ENCODE results near the gene LENEP. TPM values are rescaled to one million over a fixed set of nuclear protein-coding genes. Genes with fewer than 3 reads are reported as not detected.
A peak's percentile ranks its signal among the peaks of the same experiment; 100 is the strongest.

LENEP gene
- total RNA-seq, 1 experiment from 2014 or later = 0.50 TPM

DNA sequence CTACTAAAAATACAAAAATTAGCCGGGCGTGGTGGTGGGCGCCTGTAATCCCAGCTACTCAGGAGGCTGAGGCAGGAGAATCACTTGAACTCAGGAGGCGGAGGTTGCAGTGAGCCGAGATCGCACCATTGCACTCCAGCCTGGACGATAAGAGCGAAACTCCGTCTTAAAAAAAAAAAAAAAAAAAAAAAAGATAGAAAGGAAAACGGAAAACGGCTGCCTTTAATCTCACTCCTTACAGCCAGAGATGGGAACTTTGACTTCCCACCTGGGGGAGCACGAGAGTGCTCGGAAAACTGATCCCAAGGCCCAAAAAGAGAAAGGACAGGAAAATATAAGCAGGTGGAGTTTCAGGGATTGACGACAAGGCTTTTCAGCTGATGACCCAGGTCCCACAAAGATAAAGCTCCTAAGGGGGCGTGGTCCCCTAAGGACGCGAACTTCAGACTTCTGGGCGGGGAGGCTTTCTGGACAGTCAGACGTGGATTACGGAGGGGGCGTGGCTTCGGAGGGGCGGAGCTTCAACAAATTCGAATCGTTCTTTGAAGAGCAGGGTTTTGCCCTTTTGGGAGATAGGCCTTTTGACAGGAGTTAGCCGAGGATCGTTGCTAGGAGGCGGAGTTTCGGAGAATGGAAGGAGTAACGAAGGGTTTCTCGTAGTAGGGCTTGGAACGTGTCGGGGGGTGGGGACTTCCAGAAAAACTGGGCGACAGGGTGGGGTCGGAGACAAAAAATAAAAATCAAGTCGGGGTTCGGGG, 19.9 kb upstream of the LENEP start:
- intact Hi-C loops (cut with micrococcal nuclease; ENCODE audit: unreplicated experiment) = loop anchor here (1.0 to 5.0 kb wide), 4 partner anchors 10 to 89 kb away; partner anchors contain the start of genes EFNA4, FLAD1 and PMVK
- H3K9me3 Mint-ChIP-seq (ENCODE audit: unreplicated experiment) = no peaks in the 10 kb centered on the region
- no peaks in the 10 kb centered on the region for H3K27me3 ChIP-seq (replicated peaks; ENCODE audit: control insufficient read depth, insufficient read depth, low read length)
- peak overlapping the region; percentile 51 for H3K4me3 ChIP-seq (ENCODE audit: low read depth, low read length)
- H3K4me1 Mint-ChIP-seq (ENCODE audit: low read depth, unreplicated experiment) = peaks cover 29% of the 10 kb centered on the region
- H3K27ac Mint-ChIP-seq (ENCODE audit: unreplicated experiment) = no peak overlapping the region
- no peak overlapping the region for H3K4me3 Mint-ChIP-seq (ENCODE audit: unreplicated experiment)
- peaks cover 27% of the 10 kb centered on the region for H3K4me1 ChIP-seq
- BruUV-seq (replicated peaks) = no TSS peak
- H3K36me3 Mint-ChIP-seq (ENCODE audit: insufficient read depth, unreplicated experiment) = peaks cover 13% of the 10 kb centered on the region
- CTCF ChIA-PET = interaction anchor here (0.5 to 2.6 kb wide), 18 partner anchors 12 to 1698 kb away, joined by 3 to 26 read pairs (median 5); partner anchors contain the start of genes KRTCAP2, LENEP, PMVK and PYGO2
- peak; percentile 99 for DNase-seq
- POLR2A ChIA-PET = interaction anchor here (0.6 to 3.7 kb wide), 18 partner anchors 10 to 152 kb away, joined by 3 to 75 read pairs (median 5); partner anchors contain the start of genes FLAD1, LENEP, PBXIP1 and PMVK
- H3K9me3 ChIP-seq = no peaks in the 10 kb centered on the region
- H3K27me3 Mint-ChIP-seq (ENCODE audit: insufficient read depth, unreplicated experiment) = no peaks in the 10 kb centered on the region
- TF ChIP-seq, protein P1, sequence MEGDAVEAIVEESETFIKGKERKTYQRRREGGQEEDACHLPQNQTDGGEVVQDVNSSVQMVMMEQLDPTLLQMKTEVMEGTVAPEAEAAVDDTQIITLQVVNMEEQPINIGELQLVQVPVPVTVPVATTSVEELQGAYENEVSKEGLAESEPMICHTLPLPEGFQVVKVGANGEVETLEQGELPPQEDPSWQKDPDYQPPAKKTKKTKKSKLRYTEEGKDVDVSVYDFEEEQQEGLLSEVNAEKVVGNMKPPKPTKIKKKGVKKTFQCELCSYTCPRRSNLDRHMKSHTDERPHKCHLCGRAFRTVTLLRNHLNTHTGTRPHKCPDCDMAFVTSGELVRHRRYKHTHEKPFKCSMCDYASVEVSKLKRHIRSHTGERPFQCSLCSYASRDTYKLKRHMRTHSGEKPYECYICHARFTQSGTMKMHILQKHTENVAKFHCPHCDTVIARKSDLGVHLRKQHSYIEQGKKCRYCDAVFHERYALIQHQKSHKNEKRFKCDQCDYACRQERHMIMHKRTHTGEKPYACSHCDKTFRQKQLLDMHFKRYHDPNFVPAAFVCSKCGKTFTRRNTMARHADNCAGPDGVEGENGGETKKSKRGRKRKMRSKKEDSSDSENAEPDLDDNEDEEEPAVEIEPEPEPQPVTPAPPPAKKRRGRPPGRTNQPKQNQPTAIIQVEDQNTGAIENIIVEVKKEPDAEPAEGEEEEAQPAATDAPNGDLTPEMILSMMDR (IDR thresholded peaks at IDR 0.05; ENCODE audit: insufficient read depth in 1 of 2, low read depth in 1 of 2, low read length in 1 of 2, severe bottlenecking in 1 of 2, unreplicated experiment in 1 of 2) = peak in 1 of 2 experiments; percentile 30
- H3K36me3 ChIP-seq (ENCODE audit: control insufficient read depth, insufficient read depth, low read length) = peaks cover 2% of the 10 kb centered on the region; the same call in 1 of the 2 replicates

DNA sequence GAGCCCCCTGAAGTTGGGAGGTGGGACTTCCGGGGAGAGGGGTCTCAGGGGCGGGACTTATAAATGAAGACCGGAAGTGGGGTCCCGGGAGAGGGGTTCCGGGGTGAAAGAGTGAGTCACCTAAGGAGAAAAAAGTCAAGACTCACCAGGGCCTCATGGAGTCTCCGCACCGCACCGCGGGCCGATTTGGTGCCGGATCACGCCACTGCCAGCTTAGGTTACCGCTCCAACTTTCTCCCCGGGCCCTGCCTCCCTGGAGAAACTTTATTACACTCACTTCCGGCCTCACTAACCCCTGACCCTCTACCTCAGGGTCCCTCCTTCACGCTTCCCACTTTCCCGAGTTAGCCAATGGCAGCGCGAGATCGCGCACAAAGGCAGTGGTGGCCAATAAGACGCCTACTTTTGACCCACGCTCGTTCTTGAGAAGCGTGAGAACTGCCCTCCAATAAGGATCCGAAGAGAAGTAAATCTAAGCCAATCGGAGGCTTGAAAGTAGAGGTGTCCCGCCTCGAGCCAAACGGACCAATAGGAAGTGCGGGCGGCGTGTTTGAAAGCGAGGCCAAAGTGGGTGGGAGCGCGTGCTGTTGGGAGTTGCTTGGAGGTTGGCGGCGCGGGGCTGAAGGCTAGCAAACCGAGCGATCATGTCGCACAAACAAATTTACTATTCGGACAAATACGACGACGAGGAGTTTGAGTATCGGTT, 19.1 kb upstream of the LENEP start, which contains the start of gene CKS1B:
TSS of gene CKS1B (plus strand) at position 580 of the 706 bp plus-strand sequence. CDS start at position 645, 65 bp downstream.
- H3K27me3 Mint-ChIP-seq (ENCODE audit: insufficient read depth, unreplicated experiment) = no peaks in the 10 kb centered on the region
- H3K36me3 ChIP-seq (ENCODE audit: control insufficient read depth, insufficient read depth, low read length) = peaks cover 2% of the 10 kb centered on the region; the same call in 1 of the 2 replicates
- BruUV-seq (replicated peaks) = no TSS peak
- H3K4me3 Mint-ChIP-seq (ENCODE audit: unreplicated experiment) = no peak within 1 kb of the TSS
- H3K4me3 ChIP-seq (ENCODE audit: low read depth, low read length) = peak within 1 kb of the TSS; percentile 52
- H3K4me1 ChIP-seq = peaks cover 27% of the 10 kb centered on the region
- H3K4me1 Mint-ChIP-seq (ENCODE audit: low read depth, unreplicated experiment) = peaks cover 25% of the 10 kb centered on the region
- ChIA-PET CTCF (interaction anchor here (0.5 to 2.6 kb wide), 18 partner anchors 13 to 1697 kb away, joined by 3 to 26 read pairs (median 5); partner anchors contain the start of genes KRTCAP2, LENEP, PMVK and PYGO2), POLR2A (interaction anchor here (0.6 to 3.7 kb wide), 20 partner anchors 9 to 152 kb away, joined by 3 to 75 read pairs (median 5); partner anchors contain the start of genes FLAD1, LENEP, PBXIP1 and PMVK)
- no peaks in the 10 kb centered on the region for H3K9me3 Mint-ChIP-seq (ENCODE audit: unreplicated experiment)
- peak; percentile 97 to 99 for DNase-seq
- H3K36me3 Mint-ChIP-seq (ENCODE audit: insufficient read depth, unreplicated experiment) = peaks cover 18% of the 10 kb centered on the region
- intact Hi-C loops (cut with micrococcal nuclease; ENCODE audit: unreplicated experiment) = loop anchor here (1.0 to 5.0 kb wide), 4 partner anchors 9 to 88 kb away; partner anchors contain the start of genes EFNA4, FLAD1 and PMVK
- H3K27ac Mint-ChIP-seq (ENCODE audit: unreplicated experiment) = no peak within 1 kb of the TSS
- no peaks in the 10 kb centered on the region for H3K27me3 ChIP-seq (replicated peaks; ENCODE audit: control insufficient read depth, insufficient read depth, low read length)
- TF ChIP-seq, protein P1 (IDR thresholded peaks at IDR 0.05; ENCODE audit: insufficient read depth in 1 of 2, low read depth in 1 of 2, low read length in 1 of 2, severe bottlenecking in 1 of 2, unreplicated experiment in 1 of 2) = no peak
- no peaks in the 10 kb centered on the region for H3K9me3 ChIP-seq

Data from Caco-2 (cell line).